HCT116 (cell line): ENCODE data around the gene POLD2. TPM values are rescaled to one million over a fixed set of nuclear protein-coding genes. Genes with fewer than 3 reads are reported as not detected.

Experiments
- ATAC-seq: fragments of 200-7000 bp; cut with Tn5 transposase; 2 replicates; pipeline ENCODE4 v1.9.1; 2020; ENCODE audit warnings: mild to moderate bottlenecking, moderate library complexity
- BruUV-seq: library from RNA; stranded (reverse); fragments of 400-500 nt; replicated peaks from 2 replicates; lab custom pipeline; 2021; lab: Mats Ljungman, UMichigan
- CTCF ChIA-PET: fragments of 300-600 bp; sonication (Branson Sonifier 250); formaldehyde crosslinking; loops from one replicate; lab custom pipeline; 2021; ENCODE audit warnings: antibody characterized with exemption; lab: Charles Lee
- POLR2A ChIA-PET: fragments of 300-600, 350-600 bp; sonication (Branson Sonifier 250); formaldehyde crosslinking; loops from one replicate; lab custom pipeline; 2021; ENCODE audit warnings: antibody characterized with exemption; lab: Charles Lee
- RAD21 ChIA-PET, 2 experiments: fragments of 300-600 bp; sonication (Branson Sonifier 250); formaldehyde crosslinking; loops; one replicate each; lab custom pipeline; 2023; ENCODE audit warnings: low total read pairs in 2 of 2; ENCODE audit not compliant: uncharacterized antibody in 2 of 2, unreplicated experiment in 2 of 2, low non-redundant PET in 1 of 2; lab: Charles Lee
- DNase-seq: peaks from one replicate; pipeline ENCODE4 v3.0.0-alpha.2; 2010; ENCODE audit warnings: low read depth, low spot score
- H2AFZ ChIP-seq: fragments of 200-600 bp; shearing (Covaris generic), sonication (generic); 2 replicates; pipeline ENCODE4 v1.6.1; 2017; ENCODE audit warnings: low read depth, mixed run types, mixed read lengths, antibody characterized with exemption, low read length; ENCODE audit not compliant: poor library complexity, severe bottlenecking
- H3K27ac ChIP-seq: 2 replicates; pipeline ENCODE4 v1.5.1; 2012; ENCODE audit warnings: low read depth, low read length
- H3K27me3 ChIP-seq: fragments of 200-600 bp; sonication (generic); 2 replicates; pipeline ENCODE4 v1.6.1; 2016; ENCODE audit warnings: mixed run types, low read length, mixed read lengths; ENCODE audit not compliant: insufficient read depth
- H3K36me3 ChIP-seq, 2 experiments: fragments of 200-500 bp in 1 of 2; fragments of 200-600 bp in 1 of 2; sonication (Bioruptor generic) in 1 of 2; sonication (generic) in 1 of 2; 2 replicates each; pipeline versions ENCODE4 v1.5.1 to v1.6.1; 2014 to 2016; ENCODE audit warnings: low read length in 2 of 2, inconsistent platforms in 1 of 2, mixed read lengths in 1 of 2, mixed run types in 1 of 2; ENCODE audit not compliant: insufficient read depth in 2 of 2, control insufficient read depth in 1 of 2
- H3K4me1 ChIP-seq, 2 experiments: fragments of 200-600 bp in 1 of 2; sonication (generic) in 1 of 2; 2 replicates each; pipeline versions ENCODE4 v1.5.1 to v1.6.1; 2012 to 2017; ENCODE audit warnings: low read length in 2 of 2, inconsistent platforms in 1 of 2, mild to moderate bottlenecking in 1 of 2, mixed read lengths in 1 of 2, mixed run types in 1 of 2, moderate library complexity in 1 of 2; ENCODE audit not compliant: insufficient read depth in 2 of 2, control insufficient read depth in 1 of 2
- H3K4me2 ChIP-seq: fragments of 200-600 bp; sonication (generic); 2 replicates; pipeline ENCODE4 v1.6.1; 2017; ENCODE audit warnings: mixed run types, low read length, mixed read lengths
- H3K4me3 ChIP-seq, 2 experiments: fragments of 200-600 bp in 1 of 2; sonication (generic) in 1 of 2; replicated peaks in 1 of 2; 2 replicates each; pipeline ENCODE4 v1.5.1; 2011 to 2016; ENCODE audit warnings: low read length in 2 of 2, control low read depth in 1 of 2, low read depth in 1 of 2, mild to moderate bottlenecking in 1 of 2, mixed read lengths in 1 of 2, mixed run types in 1 of 2
- H3K79me2 ChIP-seq: fragments of 200-600 bp; sonication (generic); 2 replicates; pipeline ENCODE4 v1.6.1; 2017; ENCODE audit warnings: mild to moderate bottlenecking, mixed run types, low read length, moderate library complexity, mixed read lengths; ENCODE audit not compliant: insufficient read depth
- H3K9ac ChIP-seq: fragments of 200-600 bp; sonication (generic); 2 replicates; pipeline ENCODE4 v1.6.1; 2016; ENCODE audit warnings: low read length, mixed read lengths
- H3K9me2 ChIP-seq: fragments of 200-600 bp; sonication (generic), shearing (Covaris generic); 2 replicates; pipeline ENCODE4 v1.6.1; 2017; ENCODE audit warnings: mixed run types, mild to moderate bottlenecking, moderate library complexity; ENCODE audit not compliant: insufficient read depth
- H3K9me3 ChIP-seq, 2 experiments: fragments of 200-500 bp in 1 of 2; fragments of 200-600 bp in 1 of 2; sonication (Bioruptor generic) in 1 of 2; sonication (generic) in 1 of 2; 2 replicates each; pipeline ENCODE4 v1.6.1; 2014 to 2017; ENCODE audit warnings: low read length in 2 of 2, mixed read lengths in 2 of 2, inconsistent platforms in 1 of 2, low read depth in 1 of 2, mild to moderate bottlenecking in 1 of 2, mixed run types in 1 of 2, moderate library complexity in 1 of 2; ENCODE audit not compliant: control insufficient read depth in 1 of 2, insufficient read depth in 1 of 2
- H4K20me1 ChIP-seq: fragments of 200-600 bp; sonication (generic), shearing (Covaris generic); 2 replicates; pipeline ENCODE4 v1.6.1; 2017; ENCODE audit warnings: mixed run types, mild to moderate bottlenecking, moderate library complexity; ENCODE audit not compliant: insufficient read depth
- CEBPB ChIP-seq: IDR thresholded peaks from 2 replicates; pipeline ENCODE4 v1.6.1; 2012; ENCODE audit warnings: low read depth
- EGR1 ChIP-seq: IDR thresholded peaks from 2 replicates; pipeline ENCODE4 v1.6.1; 2012; ENCODE audit warnings: low read depth
- ELF1 ChIP-seq: IDR thresholded peaks from 2 replicates; pipeline ENCODE4 v1.6.1; 2012; ENCODE audit warnings: low read depth, borderline replicate concordance
- JUND ChIP-seq: IDR thresholded peaks from 2 replicates; pipeline ENCODE4 v1.6.1; 2012
- POLR2A ChIP-seq: IDR thresholded peaks from 2 replicates; pipeline ENCODE4 v1.7.0; 2011; ENCODE audit warnings: borderline replicate concordance; ENCODE audit not compliant: insufficient read depth, insufficient read length; ENCODE audit errors: extremely low read depth
- POLR2AphosphoS5 ChIP-seq: IDR thresholded peaks from 2 replicates; pipeline ENCODE4 v1.6.1; 2011; ENCODE audit warnings: mild to moderate bottlenecking, low read depth, low read length, moderate library complexity
- RAD21 ChIP-seq: IDR thresholded peaks from 2 replicates; pipeline ENCODE4 v1.6.1; 2012; ENCODE audit warnings: low read depth, mild to moderate bottlenecking
- SRF ChIP-seq: IDR thresholded peaks from 2 replicates; pipeline ENCODE4 v1.6.1; 2012; ENCODE audit warnings: low read depth
- YY1 ChIP-seq: IDR thresholded peaks from 2 replicates; pipeline ENCODE4 v1.6.1; 2011; ENCODE audit warnings: low read length, low read depth, moderate library complexity, mild to moderate bottlenecking; ENCODE audit not compliant: insufficient replicate concordance; ENCODE audit errors: extremely low read depth
- intact Hi-C: fragments of 100-400 bp; cut with micrococcal nuclease; formaldehyde crosslinking; loops from 2 replicates; pipeline ENCODE4 v1.10.0; 2022
- total RNA-seq: library from RNA; stranded (reverse); gene quantifications from one replicate; pipeline ENCODE4 v1.2.1, GENCODE V29; 2021; ENCODE audit not compliant: unreplicated experiment
- TF ChIP-seq, protein P1 (sequence below): IDR thresholded peaks from 2 replicates; pipeline ENCODE4 v1.6.1; 2012
- TF ChIP-seq, protein P2 (sequence below): IDR thresholded peaks from 2 replicates; pipeline ENCODE4 v1.6.1; 2011; ENCODE audit warnings: mild to moderate bottlenecking, low read length, moderate library complexity; ENCODE audit not compliant: insufficient replicate concordance; ENCODE audit errors: extremely low read depth
- TF ChIP-seq, protein P3 (sequence below), 3 experiments: fragments of 200-600 bp in 1 of 3; sonication (generic) in 1 of 3; IDR thresholded peaks in 2 of 3; conservative IDR thresholded peaks in 1 of 3; 2 replicates each; pipeline ENCODE4 v1.5.1; 2012 to 2017; ENCODE audit warnings: low read depth in 2 of 3, low read length in 2 of 3, antibody characterized with exemption in 1 of 3, borderline replicate concordance in 1 of 3, control low read depth in 1 of 3, mild to moderate bottlenecking in 1 of 3, mixed read lengths in 1 of 3, mixed run types in 1 of 3, moderate library complexity in 1 of 3; ENCODE audit not compliant: insufficient read depth in 1 of 3

POLD2 gene
- total RNA-seq, 1 experiment from 2014 or later, result 237 TPM

DNA sequence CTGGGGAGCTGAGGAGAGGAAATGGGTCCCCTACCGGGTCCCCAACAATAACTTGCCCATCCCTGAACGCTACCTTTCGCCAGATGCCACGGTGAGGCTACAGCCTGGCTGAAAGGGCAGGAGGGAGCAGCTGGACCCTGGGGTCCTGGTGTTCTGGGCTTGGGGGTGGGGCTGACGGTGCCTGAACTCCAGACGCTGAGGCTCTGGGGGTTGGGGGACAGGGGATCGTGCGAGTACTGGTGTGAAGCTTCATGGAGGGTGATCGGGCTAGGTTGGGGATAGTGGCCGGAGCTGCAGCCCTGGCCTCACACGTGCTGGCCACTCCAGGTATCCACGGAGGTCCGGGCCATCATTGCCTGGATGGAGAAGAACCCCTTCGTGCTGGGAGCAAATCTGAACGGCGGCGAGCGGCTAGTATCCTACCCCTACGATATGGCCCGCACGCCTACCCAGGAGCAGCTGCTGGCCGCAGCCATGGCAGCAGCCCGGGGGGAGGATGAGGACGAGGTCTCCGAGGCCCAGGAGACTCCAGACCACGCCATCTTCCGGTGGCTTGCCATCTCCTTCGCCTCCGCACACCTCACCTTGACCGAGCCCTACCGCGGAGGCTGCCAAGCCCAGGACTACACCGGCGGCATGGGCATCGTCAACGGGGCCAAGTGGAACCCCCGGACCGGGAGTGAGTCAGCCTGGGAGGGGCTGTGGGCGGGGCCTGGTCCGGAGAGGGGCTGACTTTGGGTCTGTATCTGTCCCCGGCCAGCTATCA is 10.9 kb downstream of the POLD2 start:
- Histone ChIP-seq H3K27ac (no peak overlapping the region), H4K20me1 (no peaks in the 10 kb centered on the region), H3K9me3 (no peaks in the 10 kb centered on the region), H3K9me2 (no peaks in the 10 kb centered on the region), H3K9ac (no peak overlapping the region), H3K36me3 (peaks cover 9 to 15% of the 10 kb centered on the region in 2 experiments; a peak in 3 of 4 replicates), H3K4me1 (no peaks in the 10 kb centered on the region), H3K27me3 (no peaks in the 10 kb centered on the region), H2AFZ (no peak overlapping the region), H3K4me2 (no peak overlapping the region), H3K4me3 (no peak overlapping the region), H3K79me2 (no peaks in the 10 kb centered on the region)
- CTCF ChIA-PET, result no interaction called here
- no peak for TF ChIP-seq SRF
- no peak; the same call in 1 of the 2 replicates for TF ChIP-seq POLR2AphosphoS5
- no peak for TF ChIP-seq POLR2A
- no peak for TF ChIP-seq CEBPB
- TF ChIP-seq EGR1, result no peak
- no peak for TF ChIP-seq YY1
- no peak for TF ChIP-seq ELF1
- no peak for DNase-seq
- no TSS peak for BruUV-seq
- intact Hi-C loops, result no loop called here
- ATAC-seq, result peak; percentile 8; the same call in 1 of the 2 replicates
- POLR2A ChIA-PET, result no interaction called here
- RAD21 ChIA-PET, result no interaction called here

DNA sequence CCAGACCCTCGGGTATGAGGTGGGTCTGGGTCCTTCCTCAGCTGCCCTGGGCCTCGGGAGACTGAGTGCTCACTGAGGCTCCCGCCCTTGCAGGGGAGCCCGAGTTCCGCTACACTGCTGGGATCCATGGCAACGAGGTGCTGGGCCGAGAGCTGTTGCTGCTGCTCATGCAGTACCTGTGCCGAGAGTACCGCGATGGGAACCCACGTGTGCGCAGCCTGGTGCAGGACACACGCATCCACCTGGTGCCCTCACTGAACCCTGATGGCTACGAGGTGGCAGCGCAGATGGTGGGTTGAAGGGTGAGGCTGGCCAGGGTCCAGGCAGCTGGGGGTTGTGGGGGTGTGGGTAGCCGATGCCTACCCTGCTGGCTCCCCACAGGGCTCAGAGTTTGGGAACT is 11.6 kb downstream of the POLD2 start:
- no TSS peak for BruUV-seq
- Histone ChIP-seq H3K9me2 (no peaks in the 10 kb centered on the region), H3K9me3 (no peaks in the 10 kb centered on the region), H3K9ac (no peak overlapping the region), H3K27ac (no peak overlapping the region), H3K4me2 (no peak overlapping the region), H3K27me3 (no peaks in the 10 kb centered on the region), H3K36me3 (peaks cover 8 to 10% of the 10 kb centered on the region in 2 experiments; a peak in 3 of 4 replicates), H2AFZ (no peak overlapping the region), H3K4me3 (no peak overlapping the region), H4K20me1 (no peaks in the 10 kb centered on the region), H3K79me2 (no peaks in the 10 kb centered on the region), H3K4me1 (no peaks in the 10 kb centered on the region)
- ChIA-PET POLR2A (no interaction called here), CTCF (no interaction called here), RAD21 (no interaction called here)
- DNase-seq, result no peak
- ATAC-seq, result no peak
- intact Hi-C loops, result no loop called here
- TF ChIP-seq SRF (no peak), ELF1 (no peak), POLR2AphosphoS5 (no peak), RAD21 (no peak), EGR1 (no peak), JUND (no peak), POLR2A (no peak)
- TF ChIP-seq, protein P1, sequence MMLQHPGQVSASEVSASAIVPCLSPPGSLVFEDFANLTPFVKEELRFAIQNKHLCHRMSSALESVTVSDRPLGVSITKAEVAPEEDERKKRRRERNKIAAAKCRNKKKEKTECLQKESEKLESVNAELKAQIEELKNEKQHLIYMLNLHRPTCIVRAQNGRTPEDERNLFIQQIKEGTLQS, result no peak
- TF ChIP-seq, protein P2, sequence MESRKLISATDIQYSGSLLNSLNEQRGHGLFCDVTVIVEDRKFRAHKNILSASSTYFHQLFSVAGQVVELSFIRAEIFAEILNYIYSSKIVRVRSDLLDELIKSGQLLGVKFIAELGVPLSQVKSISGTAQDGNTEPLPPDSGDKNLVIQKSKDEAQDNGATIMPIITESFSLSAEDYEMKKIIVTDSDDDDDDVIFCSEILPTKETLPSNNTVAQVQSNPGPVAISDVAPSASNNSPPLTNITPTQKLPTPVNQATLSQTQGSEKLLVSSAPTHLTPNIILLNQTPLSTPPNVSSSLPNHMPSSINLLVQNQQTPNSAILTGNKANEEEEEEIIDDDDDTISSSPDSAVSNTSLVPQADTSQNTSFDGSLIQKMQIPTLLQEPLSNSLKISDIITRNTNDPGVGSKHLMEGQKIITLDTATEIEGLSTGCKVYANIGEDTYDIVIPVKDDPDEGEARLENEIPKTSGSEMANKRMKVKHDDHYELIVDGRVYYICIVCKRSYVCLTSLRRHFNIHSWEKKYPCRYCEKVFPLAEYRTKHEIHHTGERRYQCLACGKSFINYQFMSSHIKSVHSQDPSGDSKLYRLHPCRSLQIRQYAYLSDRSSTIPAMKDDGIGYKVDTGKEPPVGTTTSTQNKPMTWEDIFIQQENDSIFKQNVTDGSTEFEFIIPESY, result no peak
- TF ChIP-seq, protein P3, sequence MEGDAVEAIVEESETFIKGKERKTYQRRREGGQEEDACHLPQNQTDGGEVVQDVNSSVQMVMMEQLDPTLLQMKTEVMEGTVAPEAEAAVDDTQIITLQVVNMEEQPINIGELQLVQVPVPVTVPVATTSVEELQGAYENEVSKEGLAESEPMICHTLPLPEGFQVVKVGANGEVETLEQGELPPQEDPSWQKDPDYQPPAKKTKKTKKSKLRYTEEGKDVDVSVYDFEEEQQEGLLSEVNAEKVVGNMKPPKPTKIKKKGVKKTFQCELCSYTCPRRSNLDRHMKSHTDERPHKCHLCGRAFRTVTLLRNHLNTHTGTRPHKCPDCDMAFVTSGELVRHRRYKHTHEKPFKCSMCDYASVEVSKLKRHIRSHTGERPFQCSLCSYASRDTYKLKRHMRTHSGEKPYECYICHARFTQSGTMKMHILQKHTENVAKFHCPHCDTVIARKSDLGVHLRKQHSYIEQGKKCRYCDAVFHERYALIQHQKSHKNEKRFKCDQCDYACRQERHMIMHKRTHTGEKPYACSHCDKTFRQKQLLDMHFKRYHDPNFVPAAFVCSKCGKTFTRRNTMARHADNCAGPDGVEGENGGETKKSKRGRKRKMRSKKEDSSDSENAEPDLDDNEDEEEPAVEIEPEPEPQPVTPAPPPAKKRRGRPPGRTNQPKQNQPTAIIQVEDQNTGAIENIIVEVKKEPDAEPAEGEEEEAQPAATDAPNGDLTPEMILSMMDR (IDR thresholded peaks at IDR 0.05 in 2 of 3, conservative IDR thresholded peaks at IDR 0.05 in 1 of 3; ENCODE audit: borderline replicate concordance in 1 of 3, insufficient read depth in 1 of 3, low read depth in 2 of 3, low read length in 2 of 3), result no peak
